ENCODE measurements around the gene RAX2. TPM values are rescaled to one million over a fixed set of nuclear protein-coding genes. Genes with fewer than 3 reads are reported as not detected.

Gene RAX2
- total and polyA plus RNA-seq, 9 of the 15 experiments (the other 6 are each of a cell fraction or from before 2014, with no cell fraction given), result not detected

DNA sequence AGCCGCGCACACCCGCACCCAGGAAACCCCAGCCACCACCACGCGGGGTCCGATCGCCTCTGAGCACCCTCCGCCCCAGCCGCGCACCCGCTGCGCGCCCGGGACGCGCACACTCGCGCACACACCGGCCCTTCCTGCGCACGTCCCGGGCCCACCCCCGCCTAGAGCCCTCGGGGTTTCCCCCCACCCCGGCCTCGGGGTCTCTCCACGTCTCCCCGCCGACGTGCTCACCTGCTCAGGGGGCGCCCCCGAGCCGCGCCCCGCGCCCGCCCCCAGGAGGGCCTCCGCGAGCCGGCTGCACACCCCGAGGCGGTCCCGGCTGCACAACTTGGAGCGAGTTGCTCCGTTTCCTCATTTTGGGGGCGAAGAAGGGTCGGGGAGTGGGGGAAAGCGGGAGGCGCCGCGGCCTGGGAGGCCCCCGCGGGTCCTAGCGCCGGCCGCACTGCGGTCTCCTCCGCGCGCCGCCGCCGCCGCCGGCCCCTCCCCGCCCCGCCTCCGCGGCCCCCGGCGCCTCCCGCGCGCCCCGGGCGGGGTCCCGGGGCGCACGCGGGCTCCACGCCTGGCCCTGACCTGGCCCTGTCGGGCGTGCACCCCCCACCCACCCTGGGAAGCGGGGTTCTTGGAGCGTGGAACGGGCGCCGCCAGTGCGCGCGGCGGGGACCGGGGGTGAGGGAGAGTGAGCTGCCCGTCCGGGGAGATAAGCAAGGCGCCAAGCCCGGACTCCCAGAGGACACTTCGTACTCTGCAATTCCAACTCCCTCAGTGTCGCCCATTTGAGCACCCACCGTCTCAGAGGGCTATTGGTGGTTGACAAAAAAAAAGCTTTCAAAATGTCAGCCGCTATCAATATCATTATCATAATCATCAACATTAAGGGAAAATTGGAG is 14.2 kb upstream of the RAX2 start, which contains the start of gene MATK:
Gene MATK, minus strand, starts transcription at position 444 of the 887 bp plus-strand sequence. CDS start 1,246 bp downstream, outside the sequence.
- Histone ChIP-seq H4K20me1 (replicated peaks; ENCODE audit: control insufficient read depth, insufficient read depth, low read length) (no peaks in the 10 kb centered on the region), H3K4me3 (peak within 1 kb of the TSS; percentile 97), H3K27me3 (ENCODE audit: control insufficient read depth in 2 of 2, insufficient read depth in 2 of 2, low read length in 2 of 2) (peaks cover 0 to 9% of the 10 kb centered on the region in 2 experiments; a peak in 1 of 5 replicates), H3K9ac (ENCODE audit: insufficient read depth in 1 of 2, low read depth in 2 of 2, low read length in 2 of 2) (peak within 1 kb of the TSS; percentile 72 to 97), H3K36me3 (ENCODE audit: control insufficient read depth, insufficient read depth, low read length) (peaks cover 28% of the 10 kb centered on the region; the same call in 2 of the 3 replicates), H3K79me2 (ENCODE audit: control insufficient read depth, insufficient read depth, low read length) (peaks cover 18% of the 10 kb centered on the region), H3K9me3 (replicated peaks; ENCODE audit: control insufficient read depth, insufficient read depth, low read depth, low read length) (peaks cover 19% of the 10 kb centered on the region), H3K4me1 (replicated peaks in 1 of 2; ENCODE audit: control insufficient read depth in 2 of 2, insufficient read depth in 2 of 2, low read length in 2 of 2) (peaks cover 0 to 36% of the 10 kb centered on the region in 2 experiments; a peak in 2 of 5 replicates), H2AFZ (ENCODE audit: low read depth, low read length) (peak within 1 kb of the TSS; percentile 85), H3K9me1 (ENCODE audit: control insufficient read depth, insufficient read depth, low read length) (no peaks in the 10 kb centered on the region), H3K4me2 (ENCODE audit: insufficient read depth, low read length) (peak within 1 kb of the TSS; percentile 77), H3K27ac (ENCODE audit: extremely low read depth, low read depth, low read length) (peak within 1 kb of the TSS; percentile 88)
- no TSS peak for BruUV-seq (replicated peaks)
- DNase-seq (ENCODE audit: extremely low read depth in 1 of 4, low spot score in 3 of 4) (peak; percentile 63 to 87 (median 81)), FAIRE-seq (peak; percentile 73), ATAC-seq (peak; percentile 82)
- in situ Hi-C loops (cut with MboI), result no loop called here
- WGBS (ENCODE audit: insufficient coverage, low coverage, missing lambda C conversion rate), result 2% methylated on average over 65 of the region's 101 CpGs
- POLR2A ChIA-PET, result interaction anchor here (0.7 kb wide), 1 partner anchor 199 kb away, joined by 5 read pairs; no protein-coding TSS in a partner anchor
- CTCF ChIA-PET (ENCODE audit: low intra/inter-chr PET ratio), result no interaction called here
- intact Hi-C loops (cut with micrococcal nuclease), result loop anchor here (10.0 kb wide), 1 partner anchor 59 kb away; no protein-coding TSS in a partner anchor
- TF ChIP-seq, protein P1, sequence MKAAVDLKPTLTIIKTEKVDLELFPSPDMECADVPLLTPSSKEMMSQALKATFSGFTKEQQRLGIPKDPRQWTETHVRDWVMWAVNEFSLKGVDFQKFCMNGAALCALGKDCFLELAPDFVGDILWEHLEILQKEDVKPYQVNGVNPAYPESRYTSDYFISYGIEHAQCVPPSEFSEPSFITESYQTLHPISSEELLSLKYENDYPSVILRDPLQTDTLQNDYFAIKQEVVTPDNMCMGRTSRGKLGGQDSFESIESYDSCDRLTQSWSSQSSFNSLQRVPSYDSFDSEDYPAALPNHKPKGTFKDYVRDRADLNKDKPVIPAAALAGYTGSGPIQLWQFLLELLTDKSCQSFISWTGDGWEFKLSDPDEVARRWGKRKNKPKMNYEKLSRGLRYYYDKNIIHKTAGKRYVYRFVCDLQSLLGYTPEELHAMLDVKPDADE (conservative IDR thresholded peaks at IDR 0.05; ENCODE audit: control insufficient read depth, low read depth, low read length), result no peak
- TF ChIP-seq, protein P2, sequence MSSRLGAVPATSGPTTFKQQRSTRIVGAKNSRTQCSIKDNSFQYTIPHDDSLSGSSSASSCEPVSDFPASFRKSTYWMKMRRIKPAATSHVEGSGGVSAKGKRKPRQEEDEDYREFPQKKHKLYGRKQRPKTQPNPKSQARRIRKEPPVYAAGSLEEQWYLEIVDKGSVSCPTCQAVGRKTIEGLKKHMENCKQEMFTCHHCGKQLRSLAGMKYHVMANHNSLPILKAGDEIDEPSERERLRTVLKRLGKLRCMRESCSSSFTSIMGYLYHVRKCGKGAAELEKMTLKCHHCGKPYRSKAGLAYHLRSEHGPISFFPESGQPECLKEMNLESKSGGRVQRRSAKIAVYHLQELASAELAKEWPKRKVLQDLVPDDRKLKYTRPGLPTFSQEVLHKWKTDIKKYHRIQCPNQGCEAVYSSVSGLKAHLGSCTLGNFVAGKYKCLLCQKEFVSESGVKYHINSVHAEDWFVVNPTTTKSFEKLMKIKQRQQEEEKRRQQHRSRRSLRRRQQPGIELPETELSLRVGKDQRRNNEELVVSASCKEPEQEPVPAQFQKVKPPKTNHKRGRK (tag; IDR thresholded peaks at IDR 0.05), result no peak
- TF ChIP-seq ZBTB7A (IDR thresholded peaks at IDR 0.05; ENCODE audit: borderline replicate concordance, control insufficient read depth, low read depth, low read length) (peak; percentile 95), CBX1 (IDR thresholded peaks at IDR 0.05; ENCODE audit: low read depth) (peak; percentile 73; the same call in 1 of the 2 replicates), MAZ (CRISPR knock-in tag; conservative IDR thresholded peaks at IDR 0.05 in 1 of 2, IDR thresholded peaks at IDR 0.05 in 1 of 2) (0 out of 4 replicates have a peak, but pooled peaks of 1 of the 2 experiments have one; percentile 17), DPF2 (IDR thresholded peaks at IDR 0.05) (peak; percentile 30; the same call in 1 of the 2 replicates), DIDO1 (tag; IDR thresholded peaks at IDR 0.05; ENCODE audit: low read depth) (no peak)
- TF ChIP-seq, protein P3, sequence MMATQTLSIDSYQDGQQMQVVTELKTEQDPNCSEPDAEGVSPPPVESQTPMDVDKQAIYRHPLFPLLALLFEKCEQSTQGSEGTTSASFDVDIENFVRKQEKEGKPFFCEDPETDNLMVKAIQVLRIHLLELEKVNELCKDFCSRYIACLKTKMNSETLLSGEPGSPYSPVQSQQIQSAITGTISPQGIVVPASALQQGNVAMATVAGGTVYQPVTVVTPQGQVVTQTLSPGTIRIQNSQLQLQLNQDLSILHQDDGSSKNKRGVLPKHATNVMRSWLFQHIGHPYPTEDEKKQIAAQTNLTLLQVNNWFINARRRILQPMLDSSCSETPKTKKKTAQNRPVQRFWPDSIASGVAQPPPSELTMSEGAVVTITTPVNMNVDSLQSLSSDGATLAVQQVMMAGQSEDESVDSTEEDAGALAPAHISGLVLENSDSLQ (IDR thresholded peaks at IDR 0.05), result no peak
- TF ChIP-seq, protein P4, sequence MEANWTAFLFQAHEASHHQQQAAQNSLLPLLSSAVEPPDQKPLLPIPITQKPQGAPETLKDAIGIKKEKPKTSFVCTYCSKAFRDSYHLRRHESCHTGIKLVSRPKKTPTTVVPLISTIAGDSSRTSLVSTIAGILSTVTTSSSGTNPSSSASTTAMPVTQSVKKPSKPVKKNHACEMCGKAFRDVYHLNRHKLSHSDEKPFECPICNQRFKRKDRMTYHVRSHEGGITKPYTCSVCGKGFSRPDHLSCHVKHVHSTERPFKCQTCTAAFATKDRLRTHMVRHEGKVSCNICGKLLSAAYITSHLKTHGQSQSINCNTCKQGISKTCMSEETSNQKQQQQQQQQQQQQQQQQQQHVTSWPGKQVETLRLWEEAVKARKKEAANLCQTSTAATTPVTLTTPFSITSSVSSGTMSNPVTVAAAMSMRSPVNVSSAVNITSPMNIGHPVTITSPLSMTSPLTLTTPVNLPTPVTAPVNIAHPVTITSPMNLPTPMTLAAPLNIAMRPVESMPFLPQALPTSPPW (CRISPR knock-in tag; IDR thresholded peaks at IDR 0.05), result peak; percentile 88
- TF ChIP-seq, protein P5, sequence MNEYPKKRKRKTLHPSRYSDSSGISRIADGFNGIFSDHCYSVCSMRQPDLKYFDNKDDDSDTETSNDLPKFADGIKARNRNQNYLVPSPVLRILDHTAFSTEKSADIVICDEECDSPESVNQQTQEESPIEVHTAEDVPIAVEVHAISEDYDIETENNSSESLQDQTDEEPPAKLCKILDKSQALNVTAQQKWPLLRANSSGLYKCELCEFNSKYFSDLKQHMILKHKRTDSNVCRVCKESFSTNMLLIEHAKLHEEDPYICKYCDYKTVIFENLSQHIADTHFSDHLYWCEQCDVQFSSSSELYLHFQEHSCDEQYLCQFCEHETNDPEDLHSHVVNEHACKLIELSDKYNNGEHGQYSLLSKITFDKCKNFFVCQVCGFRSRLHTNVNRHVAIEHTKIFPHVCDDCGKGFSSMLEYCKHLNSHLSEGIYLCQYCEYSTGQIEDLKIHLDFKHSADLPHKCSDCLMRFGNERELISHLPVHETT (CRISPR knock-in tag; conservative IDR thresholded peaks at IDR 0.05 in 1 of 2, IDR thresholded peaks at IDR 0.05 in 1 of 2), result peak in 1 of 2 experiments; percentile 51; a peak in 1 of 4 replicates

All from K562 (cell line).